ENCODE data around the gene STEAP1.

GRCh38 chr7:90192876-90193750 is 38.8 kb downstream of the STEAP1 start:
- TF ChIP-seq GATA2 (IDR thresholded peaks at IDR 0.05; ENCODE audit: low read depth, low read length) (no peak), GATA3 (IDR thresholded peaks at IDR 0.05; ENCODE audit: low read depth, low read length) (no peak)
